T-helper 2 cell treated with Interferon-gamma antibody and Interleukin-4, amounts not matched to agents 100 ng/mL and 5 ng/mL, for 36 hours (primary cell): ENCODE results near the gene PCSK4. TPM values are rescaled to one million over a fixed set of nuclear protein-coding genes. Genes with fewer than 3 reads are reported as not detected.

Experiments
- intact Hi-C: fragments of 100-400 bp; cut with micrococcal nuclease; formaldehyde crosslinking; loops from one replicate; pipeline ENCODE4 v1.15.1; 2023
- total RNA-seq: library from RNA; stranded (reverse); gene quantifications from 2 replicates; pipeline ENCODE4 v1.2.3, GENCODE V29; 2022

The PCSK4 gene
- total RNA-seq, 1 donor from 2014 or later, result 2.2 TPM

- intact Hi-C loops, result loop anchor here (5.0 kb wide), 1 partner anchor 40 kb away; the partner anchor contains the start of gene ADAMTSL5
These were observed 17.7 kb downstream of the PCSK4 start for GRCh38 chr19:1472231-1473084.

GRCh38 chr19:1471515-1472160 lies 18.5 kb downstream of the PCSK4 start:
- intact Hi-C loops, result loop anchor here (2.0 to 5.0 kb wide), 2 partner anchors 33 to 41 kb away; partner anchors contain the start of genes ADAMTSL5 and RPS15

GRCh38 chr19:1471010-1471514 lies 19.1 kb downstream of the PCSK4 start:
- intact Hi-C loops, result loop anchor here (2.0 to 5.0 kb wide), 2 partner anchors 32 to 41 kb away; partner anchors contain the start of genes ADAMTSL5 and RPS15

- intact Hi-C loops, result loop anchor here (2.0 to 5.0 kb wide), 2 partner anchors 32 to 42 kb away; partner anchors contain the start of genes ADAMTSL5 and RPS15
These were observed 19.7 kb downstream of the PCSK4 start for GRCh38 chr19:1470305-1471009.

- intact Hi-C loops, result loop anchor here (2.0 to 5.0 kb wide), 2 partner anchors 31 to 42 kb away; partner anchors contain the start of genes ADAMTSL5 and RPS15
These were observed 20.2 kb downstream of the PCSK4 start for GRCh38 chr19:1470055-1470304.

GRCh38 chr19:1469255-1470054 lies 20.7 kb downstream of the PCSK4 start:
- intact Hi-C loops, result loop anchor here (2.0 to 10.0 kb wide), 3 partner anchors 31 to 285 kb away; partner anchors contain the start of genes ADAMTSL5, ONECUT3 and RPS15

- intact Hi-C loops, result loop anchor here (10.0 kb wide), 1 partner anchor 286 kb away; the partner anchor contains the start of gene ONECUT3
These were observed 21.3 kb downstream of the PCSK4 start for GRCh38 chr19:1468821-1469254.

- intact Hi-C loops, result loop anchor here (10.0 kb wide), 1 partner anchor 286 kb away; the partner anchor contains the start of gene ONECUT3
These were observed 21.8 kb downstream of the PCSK4 start for GRCh38 chr19:1468274-1468820.

GRCh38 chr19:1467490-1468273 lies 22.5 kb downstream of the PCSK4 start:
- intact Hi-C loops, result loop anchor here (10.0 kb wide), 1 partner anchor 287 kb away; the partner anchor contains the start of gene ONECUT3

GRCh38 chr19:1467215-1467489 lies 23.0 kb downstream of the PCSK4 start:
- intact Hi-C loops, result loop anchor here (10.0 kb wide), 1 partner anchor 288 kb away; the partner anchor contains the start of gene ONECUT3

- intact Hi-C loops, result loop anchor here (10.0 kb wide), 1 partner anchor 288 kb away; the partner anchor contains the start of gene ONECUT3
These were observed 23.5 kb downstream of the PCSK4 start for GRCh38 chr19:1466461-1467214.

GRCh38 chr19:1466018-1466460 lies 24.1 kb downstream of the PCSK4 start:
- intact Hi-C loops, result loop anchor here (10.0 kb wide), 1 partner anchor 289 kb away; the partner anchor contains the start of gene ONECUT3

- intact Hi-C loops, result loop anchor here (10.0 kb wide), 1 partner anchor 289 kb away; the partner anchor contains the start of gene ONECUT3
These were observed 24.7 kb downstream of the PCSK4 start for GRCh38 chr19:1465191-1466016.

GRCh38 chr19:1461862-1462261 lies 28.3 kb downstream of the PCSK4 start:
- intact Hi-C loops, result loop anchor here (10.0 kb wide), 1 partner anchor 293 kb away; the partner anchor contains the start of gene ONECUT3

GRCh38 chr19:1460033-1460995 lies 29.8 kb downstream of the PCSK4 start:
- intact Hi-C loops, result loop anchor here (10.0 kb wide), 1 partner anchor 294 kb away; the partner anchor contains the start of gene ONECUT3

GRCh38 chr19:1459479-1459878 lies 30.7 kb downstream of the PCSK4 start:
- intact Hi-C loops, result no loop called here
